MV-4-11 (cell line): ENCODE results near the gene ZBTB34.
A peak's percentile ranks its signal among the peaks of the same experiment; 100 is the strongest.

ENCODE experiments used
- DNase-seq: peaks from one replicate; lab custom pipeline; 2025; lab: John Stamatoyannopoulos, UW

ZBTB34 gene

DNA sequence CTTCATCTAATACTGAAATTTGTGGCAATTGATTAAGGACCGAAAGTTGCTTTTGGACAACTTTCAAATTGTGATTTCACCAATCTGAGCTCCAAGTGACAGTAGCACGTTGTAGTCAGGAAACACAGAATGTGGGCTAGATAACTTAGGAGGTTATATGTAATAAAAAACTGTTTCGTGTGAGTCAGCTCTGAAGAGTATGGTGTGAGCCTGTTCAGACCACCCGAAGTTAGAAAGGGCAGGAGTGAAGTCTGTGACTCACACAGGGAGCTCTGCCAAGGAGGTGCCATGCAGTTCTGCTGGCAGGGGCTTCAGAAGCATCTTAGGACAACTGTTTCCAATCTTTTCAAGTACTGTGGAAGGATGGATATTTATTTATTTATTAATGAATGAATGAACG, 16.4 kb upstream of the ZBTB34 start:
- DNase-seq = no peak

DNA sequence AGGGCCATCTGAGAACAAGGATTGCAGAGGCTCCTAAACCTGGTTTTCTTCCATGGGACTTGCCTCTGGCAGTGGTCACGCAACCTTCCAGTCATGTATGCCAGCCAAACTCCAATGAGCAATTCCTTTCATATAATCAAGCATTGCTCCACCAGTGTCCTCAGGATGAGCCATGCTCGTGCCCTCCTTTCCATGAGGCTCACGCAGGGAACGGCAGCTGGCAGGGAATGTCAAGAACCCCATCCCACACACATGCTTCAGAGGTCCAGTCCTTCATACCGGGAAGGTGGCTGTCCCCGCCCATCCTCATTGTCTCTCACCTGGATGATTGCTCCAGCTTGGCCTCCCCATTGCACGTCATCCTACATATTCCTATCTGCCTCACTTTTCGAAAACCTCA, 13.4 kb upstream of the ZBTB34 start:
- DNase-seq = no peak

DNA sequence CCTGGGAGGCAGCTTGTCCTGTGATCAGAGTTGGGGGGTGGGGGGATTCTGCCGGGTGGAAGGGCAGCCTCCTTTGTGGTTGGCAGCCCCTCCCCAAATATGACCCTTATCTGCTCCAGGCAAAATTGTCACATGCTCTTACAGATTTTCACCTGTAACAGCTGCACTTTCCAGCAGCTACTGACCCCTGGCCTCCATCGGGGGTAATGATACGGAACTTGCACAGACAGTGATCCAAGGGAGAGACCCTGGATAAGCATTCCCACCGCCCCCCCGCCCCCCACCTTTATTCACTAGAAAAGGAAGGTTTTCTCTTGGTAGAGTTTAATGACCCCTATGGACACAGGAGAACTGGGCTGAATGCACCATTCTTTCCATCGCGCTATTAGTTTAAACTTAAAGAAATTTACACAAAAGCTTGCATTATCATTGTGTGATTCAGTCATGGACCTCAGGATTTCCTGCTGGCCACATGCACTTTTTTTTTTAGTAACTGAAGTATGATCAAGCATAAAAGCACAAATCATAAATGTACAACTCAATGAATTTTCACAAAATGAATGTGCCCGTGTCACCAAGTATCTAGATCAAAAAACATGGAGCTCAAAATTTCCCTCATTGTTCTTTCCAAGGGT, 10.7 kb upstream of the ZBTB34 start:
- DNase-seq = no peak

DNA sequence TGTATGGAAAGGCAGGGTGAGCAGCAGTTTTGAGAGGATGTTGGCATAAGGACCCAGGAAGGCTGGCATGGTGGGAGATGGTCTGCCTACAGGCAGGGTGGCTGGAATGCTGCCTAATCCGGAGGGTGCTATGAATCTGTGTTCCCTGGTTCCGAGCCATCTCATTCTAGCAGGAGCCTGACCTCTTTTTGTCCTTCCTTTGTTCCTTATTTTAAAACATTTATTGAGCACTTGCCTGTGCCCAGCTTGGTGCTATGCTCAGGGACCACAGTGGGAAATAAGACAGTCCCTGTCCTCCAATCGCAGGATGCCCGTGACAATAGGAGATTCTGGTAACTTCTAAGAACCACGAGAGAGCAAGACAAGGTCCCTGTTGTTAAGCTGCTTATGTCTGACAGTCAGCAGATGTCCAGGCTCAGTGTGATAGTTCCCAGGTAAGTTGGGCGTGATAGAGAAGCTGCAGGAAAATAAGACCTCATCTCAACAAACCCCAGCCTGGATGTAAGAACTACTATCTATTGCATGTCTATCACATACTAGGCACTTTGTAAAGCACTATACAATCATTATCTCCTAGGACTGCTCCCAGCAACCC, 9.1 kb upstream of the ZBTB34 start:
- no peak for DNase-seq

DNA sequence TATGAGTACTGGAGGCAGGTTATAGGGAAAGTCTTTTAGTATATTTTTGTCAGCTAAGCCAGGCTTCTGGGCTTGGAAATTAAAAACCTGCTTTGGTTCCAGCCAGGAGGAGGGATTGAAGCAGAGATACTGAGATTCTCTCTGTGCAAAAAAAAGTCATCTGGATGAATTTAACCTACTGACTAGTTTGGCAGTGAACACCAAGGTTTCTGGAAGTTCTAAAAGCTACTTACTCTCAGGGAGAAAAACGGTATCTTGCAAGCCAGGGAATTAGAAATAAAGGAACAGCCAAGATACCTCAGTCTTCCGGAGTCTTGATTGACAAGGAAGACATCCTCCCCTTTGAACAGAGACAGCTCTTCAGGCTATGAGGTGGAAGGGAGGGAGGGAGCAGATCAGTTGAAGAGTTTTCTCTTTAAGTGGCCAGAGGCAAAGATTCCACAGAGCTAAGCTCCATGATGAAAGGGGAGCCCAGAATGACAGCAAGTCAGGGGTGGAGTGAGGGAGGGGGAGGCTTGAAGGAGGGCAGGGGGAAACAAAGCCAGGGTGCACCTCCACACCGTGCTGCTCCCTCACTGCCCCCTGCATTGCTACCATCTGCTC, 8.3 kb upstream of the ZBTB34 start:
- DNase-seq = no peak

DNA sequence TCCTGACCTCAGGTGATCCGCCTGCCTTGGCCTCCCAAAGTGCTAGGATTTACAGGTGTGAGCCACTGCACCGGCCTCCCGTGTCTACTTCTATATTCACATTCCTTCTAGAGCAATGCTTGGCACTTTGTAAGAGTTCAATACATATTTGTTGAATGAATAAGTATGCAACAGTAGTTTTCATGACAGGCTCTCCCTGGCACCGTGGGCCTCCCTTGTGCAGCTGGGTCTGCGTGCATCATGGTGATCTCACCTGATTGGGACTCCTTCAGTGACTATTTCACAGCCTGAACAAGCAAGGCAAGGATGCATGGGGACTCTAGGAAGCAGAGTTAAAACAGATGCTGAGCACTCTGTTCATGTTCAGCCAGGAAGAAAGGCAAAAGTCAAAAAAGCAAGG, 6.8 kb upstream of the ZBTB34 start:
- DNase-seq = no peak

DNA sequence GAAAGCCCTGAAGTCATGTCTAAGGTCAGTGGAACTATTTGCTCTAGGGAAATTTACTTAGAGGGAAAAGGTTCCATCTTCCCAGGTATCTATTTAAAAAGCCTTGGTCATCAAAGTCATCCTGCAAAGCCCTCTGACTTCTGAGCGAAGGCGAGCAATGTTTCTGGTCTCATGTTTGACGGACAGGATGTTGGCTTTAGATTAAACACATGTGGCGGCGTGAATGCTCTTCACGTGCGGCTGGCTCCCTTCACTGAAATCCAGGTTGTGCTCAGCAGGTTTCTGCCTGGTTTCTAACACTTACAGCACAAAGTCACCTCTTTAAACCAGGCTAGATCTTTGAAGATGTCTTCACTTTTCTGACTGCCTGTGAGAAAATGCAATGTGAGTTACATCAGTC, 5.7 kb upstream of the ZBTB34 start:
- no peak for DNase-seq

DNA sequence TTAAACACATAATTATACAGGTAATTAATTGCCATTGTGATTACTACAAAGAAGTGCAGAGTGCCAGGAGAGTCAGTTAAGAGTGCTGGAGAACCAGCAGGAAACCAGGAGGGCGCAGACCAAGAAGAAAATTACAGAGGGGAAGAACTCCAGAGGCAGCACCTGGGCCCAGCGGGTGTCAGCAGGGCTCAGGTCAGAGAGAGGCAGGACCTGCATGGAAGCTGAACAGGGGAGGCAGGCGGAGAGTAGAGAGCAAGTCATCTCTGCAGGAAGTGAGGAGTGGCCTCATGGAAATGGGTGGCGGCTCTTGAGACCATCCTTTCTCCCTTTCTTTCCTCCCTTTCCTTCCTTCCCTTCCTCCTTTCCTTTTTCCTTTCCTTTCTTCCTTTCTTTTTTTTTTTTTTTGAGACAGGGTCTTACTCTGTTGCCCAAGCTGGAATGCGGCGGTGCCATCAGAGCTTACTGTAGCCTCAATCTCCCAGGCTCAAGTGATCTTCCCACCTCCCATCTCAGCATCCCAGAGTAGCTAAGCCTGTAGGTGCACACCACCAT, 4.0 kb upstream of the ZBTB34 start:
- no peak for DNase-seq

DNA sequence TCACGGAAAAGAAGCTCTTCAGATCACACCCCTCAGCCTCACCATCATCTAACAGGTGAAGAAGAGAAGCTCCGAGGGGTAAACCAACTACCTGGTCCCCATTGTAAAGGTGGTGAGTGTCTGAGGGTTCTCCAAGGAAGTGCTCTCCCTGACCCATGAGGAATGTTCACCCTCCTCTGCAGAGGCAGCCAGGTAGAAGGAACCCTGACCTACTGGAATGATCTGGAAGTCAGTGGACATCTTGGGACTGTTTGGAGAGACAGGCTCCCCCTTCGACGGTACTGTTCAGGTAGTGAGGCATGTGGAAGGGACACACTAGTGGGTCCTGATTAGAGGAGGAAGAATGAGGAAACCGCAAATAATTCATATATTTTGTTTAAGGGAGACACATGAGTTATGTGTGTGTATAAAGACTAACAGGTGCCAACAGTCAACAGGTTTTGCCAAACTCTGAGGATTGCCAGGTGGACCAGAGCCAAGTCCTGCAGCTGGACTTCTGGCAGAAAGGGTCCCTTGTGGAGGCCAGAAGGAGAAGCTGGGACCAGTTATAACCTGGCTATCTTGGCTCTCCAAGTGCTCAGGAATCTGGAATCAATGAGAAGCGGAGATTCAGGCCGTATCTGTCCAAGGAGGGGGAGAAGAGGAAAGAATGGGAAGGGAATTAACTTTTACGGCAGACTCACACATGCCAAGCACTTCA, 3.0 kb upstream of the ZBTB34 start:
- DNase-seq = no peak

DNA sequence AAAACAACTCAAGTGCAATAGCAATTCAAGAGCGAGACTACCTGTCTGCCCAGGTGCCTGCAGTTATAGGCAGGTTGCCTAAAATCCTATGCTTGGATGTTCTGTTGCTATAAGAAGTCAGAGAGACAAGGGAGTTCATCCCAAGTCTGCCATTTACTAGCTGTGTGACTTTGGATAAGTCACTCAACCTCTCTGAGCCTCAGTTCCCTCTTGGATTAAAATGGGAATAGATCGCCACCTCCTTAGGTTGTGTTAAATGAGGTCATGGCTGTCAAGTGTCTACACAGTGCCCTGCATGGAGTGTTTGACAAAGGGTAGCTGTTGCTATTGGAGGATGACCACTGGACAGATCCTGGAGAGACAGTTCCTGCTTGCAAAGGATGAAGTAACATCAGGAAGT, 1.3 kb upstream of the ZBTB34 start:
- DNase-seq = no peak

DNA sequence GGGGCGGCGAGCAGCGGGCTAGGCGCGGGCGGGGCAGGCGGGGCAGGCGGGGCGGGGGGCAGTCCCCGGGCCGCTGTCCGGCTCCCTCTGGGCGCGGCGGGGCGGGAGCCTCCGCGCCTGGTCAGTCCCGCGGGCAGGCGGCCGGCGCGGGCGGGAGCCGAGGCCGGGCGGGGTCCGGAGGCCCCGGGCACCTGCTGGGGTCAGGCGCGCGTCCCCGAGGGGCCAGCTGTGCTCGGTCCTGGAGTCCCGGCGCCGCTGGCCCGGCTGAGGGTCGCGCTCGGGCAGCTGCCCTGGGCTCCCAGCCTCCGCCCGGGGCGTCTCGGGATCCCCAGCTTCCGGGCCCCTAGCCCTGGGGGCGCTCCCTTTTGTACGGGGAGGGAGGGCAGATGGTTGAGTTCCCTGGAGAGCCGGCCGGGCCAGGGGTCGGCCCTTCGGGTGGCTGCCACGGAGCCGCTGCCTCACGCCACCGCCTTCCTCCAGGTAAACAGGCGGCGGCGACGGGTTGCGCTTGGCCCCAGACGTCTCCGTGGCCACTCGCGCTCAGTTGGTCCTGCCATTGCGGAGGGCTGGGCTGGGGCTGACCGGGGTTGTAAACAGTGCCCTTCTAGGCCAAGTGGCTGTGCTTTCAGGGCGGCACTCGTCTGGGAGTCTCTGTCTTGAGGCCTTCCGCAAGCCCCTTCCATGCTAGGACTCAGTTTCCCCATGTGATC, 473 bp downstream of the ZBTB34 start:
- no peak for DNase-seq

DNA sequence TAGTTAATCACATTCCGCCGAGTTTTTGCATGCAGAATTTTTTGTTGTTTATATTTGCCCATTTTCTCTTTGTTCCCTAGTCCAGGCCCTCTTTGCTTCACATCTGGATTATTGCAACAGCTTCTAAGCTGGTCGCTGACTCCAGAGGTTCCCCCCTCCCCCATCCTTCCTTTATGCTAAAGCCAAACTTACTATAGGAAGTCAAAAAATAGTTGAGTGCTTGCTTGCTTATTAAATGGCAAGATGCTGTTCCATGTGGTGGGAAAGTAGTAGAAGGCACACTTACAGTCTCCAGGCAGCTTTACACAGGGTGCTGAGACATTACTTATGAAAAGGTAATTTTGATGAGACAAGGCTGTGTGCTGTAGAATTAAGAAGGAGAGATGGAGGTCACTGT, 1.3 kb downstream of the ZBTB34 start:
- peak; percentile 77 for DNase-seq

DNA sequence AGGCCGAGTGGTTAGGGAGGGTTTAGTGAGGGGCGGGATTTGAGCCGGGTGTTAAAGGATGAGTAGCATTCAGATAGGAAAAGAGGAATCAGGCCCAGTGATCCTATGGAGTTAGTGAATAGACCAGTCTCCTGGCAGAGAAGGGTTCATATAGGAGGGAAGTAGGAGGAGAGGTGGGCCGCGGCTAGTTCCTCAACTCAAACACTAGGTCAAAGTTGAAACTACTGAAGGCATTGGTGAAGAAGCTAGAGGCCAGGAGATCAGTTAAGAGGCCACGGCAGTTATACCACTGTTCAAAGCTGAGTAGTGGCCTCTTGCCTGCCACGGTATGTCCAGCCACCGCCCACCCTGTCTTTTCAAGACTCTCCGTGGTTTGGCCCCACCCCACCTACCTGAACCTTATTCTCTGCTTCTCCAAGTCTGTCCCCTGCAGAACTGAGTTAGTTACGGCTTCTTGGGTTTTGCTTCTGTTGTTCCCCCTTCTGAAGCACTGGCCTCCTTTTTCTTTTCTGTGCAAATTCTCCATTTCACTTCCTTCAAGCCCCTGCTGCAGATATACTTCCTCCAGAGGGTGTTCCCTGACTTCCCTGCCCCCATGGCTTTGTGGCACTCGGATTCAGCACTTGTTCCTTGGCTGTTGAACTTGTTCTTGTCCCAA, 1.8 kb downstream of the ZBTB34 start:
- DNase-seq = peak; percentile 76

DNA sequence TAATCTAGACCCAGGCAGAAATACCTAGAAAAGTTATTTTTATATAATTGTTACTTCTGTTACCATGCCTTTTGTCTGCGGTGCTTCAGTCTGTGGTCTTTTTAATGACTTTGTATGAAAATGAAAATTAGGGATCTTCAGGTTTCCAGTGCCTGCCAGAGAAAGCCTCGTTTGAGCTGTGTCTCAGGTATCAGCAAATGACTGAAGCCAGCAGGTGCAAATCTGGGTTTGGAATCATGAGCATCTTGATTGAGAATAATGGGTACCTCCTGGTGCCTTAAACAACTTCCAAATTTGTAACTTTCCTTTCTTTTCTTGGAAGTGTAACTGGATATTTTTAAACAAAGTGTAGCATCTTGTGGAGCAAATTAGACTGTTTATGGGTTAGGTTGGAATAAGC, 4.3 kb downstream of the ZBTB34 start:
- DNase-seq = no peak

DNA sequence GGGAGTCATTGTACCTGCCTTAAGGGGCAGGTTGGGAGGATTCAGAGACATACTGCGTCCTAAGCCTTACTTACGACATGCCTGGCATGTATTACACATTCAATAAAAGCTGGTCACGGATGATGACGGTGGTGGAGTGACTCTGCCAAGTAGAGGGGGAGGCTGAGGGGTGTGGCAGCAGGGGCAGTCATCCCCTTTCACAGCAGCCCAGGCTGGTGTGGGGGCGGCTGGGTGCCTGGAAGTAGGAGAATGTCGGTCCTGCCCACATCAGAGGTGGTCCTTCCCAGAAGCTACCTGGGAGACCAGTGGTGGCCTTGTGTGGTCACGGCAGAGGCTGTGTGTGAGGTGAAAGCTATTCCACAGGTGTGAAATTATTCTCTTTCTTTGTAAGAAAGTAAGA, 8.9 kb downstream of the ZBTB34 start:
- no peak for DNase-seq

DNA sequence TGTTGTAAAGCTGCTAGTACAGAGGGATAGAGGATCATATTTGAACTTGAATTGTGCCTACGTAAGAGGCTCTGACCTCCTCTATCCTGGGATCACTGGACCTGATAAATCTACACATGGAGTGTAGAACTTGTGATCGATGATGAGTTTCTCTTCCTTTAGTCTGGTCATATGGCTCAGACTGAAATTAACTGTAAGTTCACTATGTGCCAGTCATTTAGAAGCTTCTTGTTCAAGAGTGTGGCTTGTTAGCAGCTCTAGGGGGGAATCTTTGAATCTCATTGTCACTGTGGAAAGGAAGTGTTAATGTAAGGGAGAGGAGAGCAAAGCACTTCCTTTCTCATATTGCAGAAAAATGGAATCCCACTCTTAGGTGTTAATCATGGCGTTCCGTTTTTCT, 12.1 kb downstream of the ZBTB34 start:
- DNase-seq = peak; percentile 25

DNA sequence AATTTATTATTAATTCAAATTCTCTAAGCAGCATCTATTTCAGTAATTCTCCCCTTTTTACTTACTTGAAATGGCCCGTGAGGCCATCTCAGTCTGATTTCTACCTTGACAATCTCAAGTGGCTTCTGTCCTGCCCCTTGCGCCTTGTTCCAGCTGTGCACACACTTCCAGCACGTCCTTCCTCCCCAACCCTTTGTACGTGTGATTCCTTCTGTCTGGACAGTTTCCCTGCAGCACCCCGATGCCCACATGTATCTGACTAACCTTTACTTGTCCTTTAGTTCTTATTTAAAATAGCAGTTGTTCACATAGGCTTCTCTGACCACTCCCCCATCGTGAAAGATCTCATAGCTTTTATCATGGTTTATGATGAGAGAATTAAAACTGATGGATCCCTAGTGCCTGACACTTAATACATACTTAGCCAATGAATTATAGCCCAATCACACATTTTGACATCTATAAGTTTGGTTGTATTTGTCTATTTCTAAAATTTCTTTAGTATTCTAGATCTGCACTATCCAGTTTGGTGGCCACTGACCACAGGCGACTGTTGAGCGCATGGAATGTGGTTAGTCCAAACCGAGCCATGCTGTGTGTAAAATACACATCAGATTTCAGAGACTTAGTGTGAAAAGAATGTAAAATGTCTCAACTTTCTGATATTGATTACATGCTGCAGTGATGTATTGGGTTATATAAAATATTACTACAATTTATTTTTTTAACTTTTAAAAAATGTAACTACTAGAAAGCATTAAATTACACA, 14.3 kb downstream of the ZBTB34 start:
- peak; percentile 30 for DNase-seq

DNA sequence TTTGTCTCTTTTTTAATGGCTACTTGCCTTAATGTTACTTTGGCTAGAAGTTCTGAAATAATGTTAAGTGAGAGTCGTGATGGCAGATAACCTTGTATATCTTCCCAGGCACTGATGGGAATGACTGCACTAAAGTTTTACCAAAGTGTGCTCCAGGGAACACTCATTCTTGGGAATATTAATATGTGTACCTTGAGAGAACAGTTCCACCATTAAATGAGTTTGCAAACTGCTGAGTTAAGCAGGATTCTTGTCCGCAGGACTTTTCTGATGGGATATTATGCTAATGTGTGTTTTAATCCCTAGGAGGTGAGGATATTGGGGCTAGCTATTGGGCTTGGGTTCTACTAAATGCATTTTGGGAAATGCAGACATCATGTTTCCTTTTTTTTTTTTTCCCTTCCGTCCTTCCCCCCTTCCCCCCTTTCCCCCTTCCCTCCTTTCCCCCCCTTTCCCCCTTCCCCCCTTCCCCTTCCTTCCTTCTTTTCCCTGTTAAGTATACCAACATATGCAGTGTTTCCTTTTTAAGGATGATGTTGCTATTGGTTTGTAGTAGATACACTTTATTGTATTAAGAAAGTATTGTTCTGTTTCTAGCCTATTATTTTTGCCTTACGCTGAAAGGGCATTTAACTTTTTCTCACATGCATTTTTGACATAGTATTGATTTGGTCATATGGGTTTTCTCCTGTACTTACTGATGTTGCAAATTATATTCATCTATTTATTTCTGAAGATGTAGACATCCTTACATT, 15.5 kb downstream of the ZBTB34 start:
- DNase-seq = no peak

DNA sequence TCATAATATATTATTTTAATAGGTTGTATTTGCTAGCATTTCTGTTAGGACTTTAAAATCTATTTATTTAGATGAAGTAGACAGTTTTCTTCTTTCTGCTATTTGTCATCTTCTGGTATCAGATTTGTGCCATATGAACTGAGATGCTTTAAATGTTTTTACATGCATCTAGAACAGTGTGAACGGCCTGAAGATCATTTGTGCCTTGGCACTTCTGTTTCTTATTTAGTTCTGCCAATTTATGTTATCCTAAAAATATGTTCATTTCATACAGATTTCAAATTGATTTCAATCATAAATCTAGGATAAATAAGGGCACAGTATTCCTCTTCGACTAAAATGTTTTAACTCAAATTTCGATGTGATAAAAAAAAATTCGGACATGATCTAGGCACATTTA, 16.1 kb downstream of the ZBTB34 start:
- DNase-seq = no peak

DNA sequence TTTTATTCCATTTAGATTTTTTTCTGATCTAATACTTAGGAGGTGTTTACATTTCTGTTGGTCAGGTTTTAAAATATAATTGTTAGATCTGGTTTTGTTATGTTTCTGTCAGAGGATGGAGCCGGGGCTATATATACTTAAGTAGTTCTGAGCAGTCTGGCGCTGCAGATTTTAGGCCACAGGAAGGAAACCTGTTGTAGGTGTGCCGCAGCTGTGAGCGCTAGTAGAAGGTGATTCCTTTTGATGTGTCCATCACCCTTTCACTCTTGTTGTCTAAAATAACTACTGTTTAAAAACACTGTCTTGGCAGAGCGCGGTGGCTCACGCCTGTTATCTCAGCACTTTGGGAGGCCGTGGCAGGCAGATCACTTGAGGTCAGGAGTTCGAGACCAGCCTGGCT, 17.0 kb downstream of the ZBTB34 start:
- DNase-seq = no peak
